A673 (cell line): ENCODE data around the gene LRP2.

Experiments
- EZH2 ChIP-seq: fragments of 200-600 bp; sonication (generic); IDR thresholded peaks from 2 replicates; pipeline ENCODE4 v1.6.1; 2017; ENCODE audit warnings: borderline replicate concordance, low read depth, mild to moderate bottlenecking, mixed read lengths, antibody characterized with exemption, low read length; ENCODE audit not compliant: poor library complexity, severe bottlenecking
- TF ChIP-seq, protein P1 (sequence below): fragments of 300-800, 200-600 bp; sonication (generic); conservative IDR thresholded peaks from 2 replicates; pipeline ENCODE4 v1.5.1; 2017; ENCODE audit warnings: low read depth, mild to moderate bottlenecking, antibody characterized with exemption, low read length, moderate library complexity, mixed read lengths

- TF ChIP-seq, protein P1, sequence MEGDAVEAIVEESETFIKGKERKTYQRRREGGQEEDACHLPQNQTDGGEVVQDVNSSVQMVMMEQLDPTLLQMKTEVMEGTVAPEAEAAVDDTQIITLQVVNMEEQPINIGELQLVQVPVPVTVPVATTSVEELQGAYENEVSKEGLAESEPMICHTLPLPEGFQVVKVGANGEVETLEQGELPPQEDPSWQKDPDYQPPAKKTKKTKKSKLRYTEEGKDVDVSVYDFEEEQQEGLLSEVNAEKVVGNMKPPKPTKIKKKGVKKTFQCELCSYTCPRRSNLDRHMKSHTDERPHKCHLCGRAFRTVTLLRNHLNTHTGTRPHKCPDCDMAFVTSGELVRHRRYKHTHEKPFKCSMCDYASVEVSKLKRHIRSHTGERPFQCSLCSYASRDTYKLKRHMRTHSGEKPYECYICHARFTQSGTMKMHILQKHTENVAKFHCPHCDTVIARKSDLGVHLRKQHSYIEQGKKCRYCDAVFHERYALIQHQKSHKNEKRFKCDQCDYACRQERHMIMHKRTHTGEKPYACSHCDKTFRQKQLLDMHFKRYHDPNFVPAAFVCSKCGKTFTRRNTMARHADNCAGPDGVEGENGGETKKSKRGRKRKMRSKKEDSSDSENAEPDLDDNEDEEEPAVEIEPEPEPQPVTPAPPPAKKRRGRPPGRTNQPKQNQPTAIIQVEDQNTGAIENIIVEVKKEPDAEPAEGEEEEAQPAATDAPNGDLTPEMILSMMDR = no peak
- no peak for TF ChIP-seq EZH2
Observed at GRCh38 chr2:169184074-169184473, 178.3 kb downstream of the LRP2 start.
